ENCODE measurements around the gene MAML2. TPM values are rescaled to one million over a fixed set of nuclear protein-coding genes. Genes with fewer than 3 reads are reported as not detected.

MAML2 gene
- total and polyA plus RNA-seq, 2 of the 13 experiments (the other 11 are each of a cell fraction or from before 2014, with no cell fraction given), result 2.3 to 25.9 TPM

DNA sequence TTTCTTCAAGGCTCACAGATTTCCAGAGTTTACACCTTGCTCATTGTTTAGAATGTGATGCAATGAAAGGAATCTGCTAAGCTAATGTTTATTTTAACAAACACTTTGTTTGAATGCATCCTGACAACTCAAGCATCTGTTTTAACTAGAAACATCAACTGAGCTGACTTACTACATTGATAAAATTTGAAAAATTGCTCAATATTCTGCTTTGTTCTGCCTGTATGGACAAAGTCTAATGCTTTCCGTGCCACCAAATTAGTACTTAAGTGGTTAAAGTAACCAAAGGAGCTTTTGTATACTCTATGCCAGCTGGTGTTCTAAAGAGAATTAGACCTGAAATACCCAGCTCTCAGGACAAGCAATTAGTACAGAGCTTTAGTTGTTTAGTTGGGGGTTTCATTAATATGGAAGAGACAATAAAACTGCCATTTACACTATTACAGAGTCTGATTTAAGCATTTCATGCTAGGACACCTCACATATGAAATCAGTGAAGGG lies 105.2 kb downstream of the MAML2 start (continued):
- TF ChIP-seq SOX13 (IDR thresholded peaks at IDR 0.05) (peak; percentile 77; the same call in 1 of the 2 replicates), SOX13 (CRISPR knock-in tag; conservative IDR thresholded peaks at IDR 0.05 in 1 of 2, IDR thresholded peaks at IDR 0.05 in 1 of 2) (peak in 1 of 2 experiments; percentile 94; a peak in 2 of 4 replicates), SOX6 (IDR thresholded peaks at IDR 0.05) (no peak), SOX6 (CRISPR knock-in tag; IDR thresholded peaks at IDR 0.05) (peak; percentile 94), ZNF34 (CRISPR knock-in tag; IDR thresholded peaks at IDR 0.05; ENCODE audit: borderline replicate concordance) (no peak), FOXP4 (CRISPR knock-in tag; IDR thresholded peaks at IDR 0.05) (peak; percentile 92), HHEX (CRISPR knock-in tag; IDR thresholded peaks at IDR 0.05) (peak; percentile 18; the same call in 1 of the 2 replicates), MAX (IDR thresholded peaks at IDR 0.05) (no peak), GATAD2A (CRISPR knock-in tag; IDR thresholded peaks at IDR 0.05) (peak; percentile 90), KDM5A (IDR thresholded peaks at IDR 0.05; ENCODE audit: borderline replicate concordance, low read length) (no peak), ZNF550 (CRISPR knock-in tag; IDR thresholded peaks at IDR 0.05; ENCODE audit: borderline replicate concordance) (no peak)

- H3K9ac ChIP-seq (ENCODE audit: insufficient read depth, low read depth, low read length), result no peak overlapping the region
- in situ Hi-C loops (cut with HindIII; ENCODE audit: extremely low pct_ligation_motif_present, low pct_unique_long_range_greater_than_20kb) (loop anchor here (5.0 kb wide), 1 partner anchor 223 kb away; no protein-coding TSS in a partner anchor), intact Hi-C loops (cut with micrococcal nuclease; ENCODE audit: unreplicated experiment) (loop anchor here (5.0 kb wide), 1 partner anchor 223 kb away; no protein-coding TSS in a partner anchor)
These were observed 107.2 kb downstream of the MAML2 start for GRCh38 chr11:96235751-96236150.

More at GRCh38 chr11:96235751-96236150, 107.2 kb downstream of the MAML2 start:
- no peak overlapping the region for H2AFZ ChIP-seq (ENCODE audit: low read length)
- no peaks in the 10 kb centered on the region for H3K27me3 ChIP-seq (ENCODE audit: control insufficient read depth in 1 of 2, insufficient read depth in 2 of 2, low read length in 2 of 2)
- 95% methylated on average over 4 of the region's 4 CpGs for WGBS (ENCODE audit: low lambda C conversion rate)
- no peaks in the 10 kb centered on the region for H4K20me1 ChIP-seq (ENCODE audit: insufficient read depth, low read length)
- POLR2A ChIA-PET, result no interaction called here
- ATAC-seq (no peak), FAIRE-seq (no peak), DNase-seq (ENCODE audit: low spot score) (no peak)
- H3K9me3 ChIP-seq (ENCODE audit: low read length), result no peaks in the 10 kb centered on the region
- peaks cover 51% of the 10 kb centered on the region for H3K4me1 ChIP-seq (ENCODE audit: insufficient read depth, low read length)
- H3K4me2 ChIP-seq (ENCODE audit: low read depth, low read length), result no peak overlapping the region
- TF ChIP-seq, protein P1, sequence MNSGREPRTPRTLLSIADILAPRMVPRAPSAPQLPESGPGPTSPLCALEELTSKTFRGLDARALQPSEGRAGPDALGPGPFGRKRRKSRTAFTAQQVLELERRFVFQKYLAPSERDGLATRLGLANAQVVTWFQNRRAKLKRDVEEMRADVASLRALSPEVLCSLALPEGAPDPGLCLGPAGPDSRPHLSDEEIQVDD (CRISPR knock-in tag; IDR thresholded peaks at IDR 0.05; ENCODE audit: borderline replicate concordance), result no peak
- TF ChIP-seq CEBPG (CRISPR knock-in tag; IDR thresholded peaks at IDR 0.05), result 0 out of 2 replicates have a peak, but pooled peaks have one; percentile 25
- TF ChIP-seq AKNA (CRISPR knock-in tag; IDR thresholded peaks at IDR 0.05; ENCODE audit: borderline replicate concordance), result no peak
- no peak overlapping the region for H3K27ac ChIP-seq (ENCODE audit: extremely low read length, insufficient read depth, low read length)
- H3K79me2 ChIP-seq (ENCODE audit: insufficient read depth, low read length), result peaks cover 28% of the 10 kb centered on the region
- H3K4me3 ChIP-seq (replicated peaks in 1 of 3; ENCODE audit: insufficient read depth in 1 of 3, low read depth in 2 of 3, low read length in 3 of 3), result no peak overlapping the region
- CTCF ChIA-PET (ENCODE audit: low intra/inter-chr PET ratio, low total read pairs), result no interaction called here
- peaks cover 0 to 3% of the 10 kb centered on the region in 2 experiments; a peak in 2 of 5 replicates for H3K36me3 ChIP-seq (replicated peaks in 1 of 2; ENCODE audit: control insufficient read depth in 1 of 2, insufficient read depth in 2 of 2, low read length in 2 of 2)
- BruUV-seq (replicated peaks), result no TSS peak
